Ecto neural progenitor cell (in vitro differentiated cells): Measurements from ENCODE around the gene XRCC2.

Source experiments
- DNase-seq: peaks from one replicate; pipeline ENCODE4 v3.0.0-alpha.2; 2018; ENCODE audit warnings: low spot score

XRCC2 gene

GRCh38 chr7:152608656-152609055 is 67.3 kb downstream of the XRCC2 start:
- no peak for DNase-seq

GRCh38 chr7:152608208-152608607 is 67.7 kb downstream of the XRCC2 start:
- DNase-seq = no peak

- DNase-seq = no peak
These were observed 68.9 kb downstream of the XRCC2 start for GRCh38 chr7:152607007-152607406.

GRCh38 chr7:152602962-152603361 is 73.0 kb downstream of the XRCC2 start:
- no peak for DNase-seq

GRCh38 chr7:152601305-152601798 is 74.6 kb downstream of the XRCC2 start:
- no peak for DNase-seq

GRCh38 chr7:152600266-152600665 is 75.7 kb downstream of the XRCC2 start:
- no peak for DNase-seq

GRCh38 chr7:152597507-152597906 is 78.4 kb downstream of the XRCC2 start:
- no peak for DNase-seq

GRCh38 chr7:152596824-152597223 is 79.1 kb downstream of the XRCC2 start:
- DNase-seq = no peak
